HG03045 (cell line): Measurements from ENCODE around the gene VPS13C.

Source experiments
- ATAC-seq: cut with Tn5 transposase; IDR thresholded peaks from one replicate; pipeline ENCODE4 v1.9.1; 2021; ENCODE audit warnings: mild to moderate bottlenecking, moderate library complexity; ENCODE audit not compliant: unreplicated experiment

Gene VPS13C

GRCh38 chr15:61824291-61824690 lies 236.0 kb downstream of the VPS13C start:
- ATAC-seq = no peak

GRCh38 chr15:61822511-61822910 lies 237.7 kb downstream of the VPS13C start:
- no peak for ATAC-seq

DNA sequence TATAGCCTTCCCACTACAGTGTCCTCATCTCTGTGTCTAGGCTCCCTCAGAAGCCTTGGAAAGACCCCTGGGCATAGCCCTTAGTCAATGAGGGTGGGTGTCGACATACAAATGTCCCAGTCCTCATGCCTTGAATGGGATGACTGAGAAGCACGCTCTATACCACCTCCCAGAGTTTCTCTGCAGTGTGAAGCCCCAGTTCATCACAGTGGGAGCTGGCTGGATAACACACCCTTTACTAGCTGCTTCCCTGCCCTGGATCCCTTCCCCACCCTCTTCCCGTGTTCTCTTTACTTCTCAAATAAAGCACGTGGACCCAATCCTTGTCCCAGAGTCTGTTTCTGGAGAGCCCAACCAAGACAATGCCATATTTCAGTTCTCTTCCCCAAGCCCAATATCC lies 239.3 kb downstream of the VPS13C start:
- no peak for ATAC-seq

- ATAC-seq = no peak
Observed at GRCh38 chr15:61820212-61820611, 240.0 kb downstream of the VPS13C start.

DNA sequence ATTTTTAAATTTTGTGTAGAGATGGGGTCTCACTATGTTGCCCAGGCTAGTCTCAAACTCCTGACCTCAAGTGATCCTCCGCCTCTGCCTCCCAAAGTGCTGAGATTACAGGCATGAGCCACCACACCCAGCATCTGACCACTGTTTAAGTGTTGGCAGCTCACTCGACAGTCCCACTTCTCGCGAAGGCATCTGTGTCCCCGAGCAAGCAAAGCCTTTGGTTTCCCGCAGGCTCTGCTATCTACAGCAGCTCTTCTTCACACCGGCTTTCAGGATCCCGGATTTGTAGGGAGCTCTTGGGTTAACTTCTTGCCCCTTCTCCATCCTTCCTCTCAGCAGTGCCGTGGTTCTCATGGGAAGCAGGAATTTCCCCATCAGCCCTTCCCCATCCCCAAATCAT lies 240.9 kb downstream of the VPS13C start:
- no peak for ATAC-seq

- no peak for ATAC-seq
Observed at GRCh38 chr15:61818801-61819200, 241.4 kb downstream of the VPS13C start.

- ATAC-seq = no peak
Observed at GRCh38 chr15:61816856-61817255, 243.4 kb downstream of the VPS13C start.

DNA sequence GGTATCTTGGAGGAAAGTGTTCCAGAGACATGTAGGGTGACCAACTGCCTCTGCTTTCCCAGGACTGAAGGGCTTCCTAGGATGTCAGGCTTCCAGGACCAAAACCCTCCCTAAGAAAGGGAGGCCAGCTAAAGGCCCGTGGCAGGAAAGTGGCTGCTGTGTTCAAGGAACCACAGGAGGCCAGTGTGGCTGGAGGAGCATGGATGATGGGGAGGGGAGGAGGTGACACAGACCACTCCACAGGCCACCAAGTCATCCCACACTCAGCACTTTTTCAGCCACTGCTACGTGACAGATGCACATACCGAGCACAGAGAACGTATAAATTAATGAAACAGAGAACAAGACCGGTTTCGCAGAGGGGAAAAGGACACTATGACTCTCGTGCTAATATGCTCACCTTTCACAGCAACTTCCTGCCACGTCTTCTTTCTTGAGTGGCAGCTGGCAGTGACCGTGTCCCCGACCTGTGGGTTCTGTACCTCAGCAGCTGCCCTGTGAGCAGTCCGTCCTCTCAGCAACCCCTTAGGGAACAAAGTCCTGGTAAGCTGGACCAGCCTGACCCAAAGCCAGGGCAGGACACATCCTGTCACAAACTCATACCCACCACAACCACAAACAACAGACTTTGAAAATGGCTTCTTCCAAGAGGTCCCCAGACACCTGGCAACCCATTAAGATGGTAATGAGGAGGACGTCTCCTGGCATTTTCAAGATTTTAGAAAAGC lies 244.7 kb downstream of the VPS13C start:
- no peak for ATAC-seq

DNA sequence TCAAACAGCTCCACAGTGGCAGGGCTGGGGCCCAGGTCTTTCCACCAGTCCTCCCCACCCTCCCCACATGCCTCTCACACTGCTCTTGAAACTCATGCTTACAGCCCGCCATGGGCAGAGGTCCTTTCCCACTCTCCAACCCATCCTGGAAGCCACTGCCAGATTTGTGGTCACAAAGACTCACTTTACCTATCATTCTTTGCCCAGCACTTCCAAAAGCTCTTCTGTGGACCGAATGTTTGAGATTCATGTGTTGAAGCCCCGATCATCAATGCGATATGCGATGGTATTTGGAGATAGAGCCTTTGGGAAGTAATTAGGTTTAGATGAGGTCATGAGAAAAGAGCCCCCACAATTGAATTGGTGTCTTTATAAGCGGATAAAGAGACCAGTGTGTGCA lies 247.8 kb downstream of the VPS13C start:
- ATAC-seq = no peak

- ATAC-seq = no peak
Observed at GRCh38 chr15:61811952-61812351, 248.3 kb downstream of the VPS13C start.

- ATAC-seq = no peak
Observed at GRCh38 chr15:61809216-61809615, 251.0 kb downstream of the VPS13C start.

- no peak for ATAC-seq
Observed at GRCh38 chr15:61807281-61807929, 252.8 kb downstream of the VPS13C start.
